ENCODE results near the gene SAA2.

SAA2 gene

GRCh38 chr11:18243783-18244362 is 4.6 kb downstream of the SAA2 start:
- H3K36me3 ChIP-seq (replicated peaks), result no peaks in the 10 kb centered on the region
- in situ Hi-C loops (cut with HindIII; ENCODE audit: low pct_ligation_motif_present, low sequenced_read_pairs), result no loop called here
- H3K27ac ChIP-seq, result no peak overlapping the region
- peak; percentile 67 for DNase-seq
- H3K4me3 ChIP-seq (ENCODE audit: low read depth, low read length), result no peak overlapping the region
- TF ChIP-seq CTCF (IDR thresholded peaks at IDR 0.05; ENCODE audit: low read depth, low read length, missing control alignments), result peak; percentile 94
- peaks cover 4% of the 10 kb centered on the region for H3K27me3 ChIP-seq (replicated peaks)

GRCh38 chr11:18239655-18240054 is 8.8 kb downstream of the SAA2 start:
- Histone ChIP-seq H3K36me3 (replicated peaks) (no peaks in the 10 kb centered on the region), H3K4me3 (ENCODE audit: low read depth, low read length) (no peak overlapping the region), H3K27ac (no peak overlapping the region), H3K27me3 (replicated peaks) (peaks cover 4% of the 10 kb centered on the region)
- TF ChIP-seq CTCF (IDR thresholded peaks at IDR 0.05; ENCODE audit: low read depth, low read length, missing control alignments), result no peak
- no peak for DNase-seq
- in situ Hi-C loops (cut with HindIII; ENCODE audit: low pct_ligation_motif_present, low sequenced_read_pairs), result no loop called here

- Histone ChIP-seq H3K27ac (no peak within 1 kb of the TSS), H3K4me3 (ENCODE audit: low read depth, low read length) (no peak within 1 kb of the TSS), H3K36me3 (replicated peaks) (no peaks in the 10 kb centered on the region), H3K27me3 (replicated peaks) (peaks cover 4% of the 10 kb centered on the region)
- no peak for DNase-seq
- TF ChIP-seq CTCF (IDR thresholded peaks at IDR 0.05; ENCODE audit: low read depth, low read length, missing control alignments), result no peak
- in situ Hi-C loops (cut with HindIII; ENCODE audit: low pct_ligation_motif_present, low sequenced_read_pairs), result no loop called here
Measured at GRCh38 chr11:18236664-18237356, 11.7 kb downstream of the SAA2 start, which contains the start of gene SAA4. SAA4 (minus strand) TSS chr11:18236802; CDS start chr11:18235926, 876 bp downstream.

GRCh38 chr11:18235394-18236334 is 12.8 kb downstream of the SAA2 start:
- Histone ChIP-seq H3K4me3 (ENCODE audit: low read depth, low read length) (no peak overlapping the region), H3K27me3 (replicated peaks) (peaks cover 4% of the 10 kb centered on the region), H3K27ac (no peak overlapping the region), H3K36me3 (replicated peaks) (no peaks in the 10 kb centered on the region)
- in situ Hi-C loops (cut with HindIII; ENCODE audit: low pct_ligation_motif_present, low sequenced_read_pairs), result no loop called here
- no peak for DNase-seq
- no peak for TF ChIP-seq CTCF (IDR thresholded peaks at IDR 0.05; ENCODE audit: low read depth, low read length, missing control alignments)

GRCh38 chr11:18233912-18234311 is 14.6 kb downstream of the SAA2 start:
- Histone ChIP-seq H3K27me3 (replicated peaks) (no peaks in the 10 kb centered on the region), H3K4me3 (ENCODE audit: low read depth, low read length) (no peak overlapping the region), H3K27ac (no peak overlapping the region), H3K36me3 (replicated peaks) (no peaks in the 10 kb centered on the region)
- no peak for TF ChIP-seq CTCF (IDR thresholded peaks at IDR 0.05; ENCODE audit: low read depth, low read length, missing control alignments)
- in situ Hi-C loops (cut with HindIII; ENCODE audit: low pct_ligation_motif_present, low sequenced_read_pairs), result no loop called here
- DNase-seq, result no peak
